HG03378 (cell line): ENCODE results near the gene GLRX5.

Source experiments
- ATAC-seq: cut with Tn5 transposase; IDR thresholded peaks from one replicate; pipeline ENCODE4 v1.9.1; 2021; ENCODE audit warnings: mild to moderate bottlenecking, moderate library complexity; ENCODE audit not compliant: unreplicated experiment

Gene GLRX5

DNA sequence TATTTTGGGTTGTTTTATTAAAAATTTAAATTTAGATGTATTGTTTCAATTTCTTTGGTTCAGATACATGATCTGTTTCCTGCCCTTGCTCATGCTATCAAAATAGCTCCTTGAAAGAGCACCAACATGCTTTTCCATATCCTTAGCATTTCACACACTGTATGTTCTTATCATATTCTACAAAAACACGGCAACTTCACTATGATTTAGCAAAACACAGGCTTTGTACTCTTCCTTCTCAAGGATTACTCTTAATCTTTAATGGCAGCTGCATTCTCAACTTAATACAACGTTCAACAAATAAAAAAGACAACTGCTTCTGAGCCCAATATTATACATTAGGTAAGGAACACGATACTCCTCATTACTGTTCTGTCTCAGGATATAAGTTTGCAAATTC, 2.9 kb upstream of the GLRX5 start:
- ATAC-seq, result no peak

DNA sequence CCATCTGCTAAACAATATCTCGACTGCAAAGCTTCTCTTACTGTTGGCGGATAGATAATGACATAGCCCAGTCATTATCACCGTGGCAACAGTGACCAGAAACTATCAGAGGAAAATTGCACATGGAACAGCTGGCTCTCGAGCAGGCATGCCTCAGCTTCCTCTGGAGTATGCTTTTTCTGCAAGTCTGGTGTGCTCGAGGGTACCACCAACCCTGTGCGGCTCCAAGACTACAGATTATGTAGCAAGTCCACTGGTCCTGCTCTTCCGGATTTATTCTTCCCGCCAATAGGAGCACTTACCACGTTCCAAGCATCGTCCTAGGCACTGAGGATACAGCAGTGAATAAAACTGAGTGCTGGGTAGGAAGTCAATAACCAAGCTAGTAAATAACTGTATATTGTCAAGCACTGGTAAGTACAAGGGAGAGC, 1.4 kb upstream of the GLRX5 start:
- ATAC-seq, result no peak

DNA sequence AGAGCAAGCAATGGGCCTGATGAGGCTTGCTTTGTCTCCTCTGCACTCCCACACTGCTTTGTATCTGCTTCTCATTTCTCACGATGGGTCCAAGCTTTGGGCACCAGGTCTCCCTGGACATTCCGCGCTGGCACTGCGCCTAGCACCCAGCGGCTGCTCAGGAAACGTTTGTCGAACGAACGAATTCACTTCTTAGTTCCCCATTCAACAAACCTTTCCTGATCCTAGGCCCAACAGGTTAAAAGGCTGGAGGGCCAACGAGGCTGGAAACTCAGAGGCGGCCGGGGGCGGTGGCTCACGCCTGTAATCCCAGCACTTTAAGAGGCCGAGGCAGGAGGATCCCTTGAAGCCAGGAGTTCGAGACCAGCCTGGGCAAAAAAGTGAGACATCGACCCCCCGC, 1.0 kb upstream of the GLRX5 start:
- ATAC-seq, result no peak

- no peak for ATAC-seq
Measured at GRCh38 chr14:95535226-95536021, 574 bp downstream of the GLRX5 start.

GRCh38 chr14:95536036-95536593, 1.3 kb downstream of the GLRX5 start:
- ATAC-seq, result no peak

DNA sequence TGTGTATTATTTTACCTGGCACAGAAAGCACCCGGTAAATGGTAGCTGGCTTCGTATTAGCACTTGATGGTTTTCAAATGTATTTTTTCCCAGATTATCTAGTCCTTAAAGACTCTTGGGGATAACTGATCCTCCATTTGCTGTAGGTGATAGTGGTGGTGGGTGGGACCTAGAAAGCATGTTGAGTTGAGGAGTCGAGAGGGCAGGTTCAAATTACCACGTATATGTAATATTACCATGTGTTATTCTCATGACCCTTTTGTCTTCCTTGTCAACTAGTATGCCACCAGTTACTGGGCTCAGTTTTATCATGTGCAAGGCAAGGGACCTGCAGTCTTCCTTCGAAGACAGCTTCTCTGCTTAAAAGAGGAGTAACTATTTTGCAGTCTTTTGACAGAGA, 1.8 kb downstream of the GLRX5 start:
- ATAC-seq, result no peak

DNA sequence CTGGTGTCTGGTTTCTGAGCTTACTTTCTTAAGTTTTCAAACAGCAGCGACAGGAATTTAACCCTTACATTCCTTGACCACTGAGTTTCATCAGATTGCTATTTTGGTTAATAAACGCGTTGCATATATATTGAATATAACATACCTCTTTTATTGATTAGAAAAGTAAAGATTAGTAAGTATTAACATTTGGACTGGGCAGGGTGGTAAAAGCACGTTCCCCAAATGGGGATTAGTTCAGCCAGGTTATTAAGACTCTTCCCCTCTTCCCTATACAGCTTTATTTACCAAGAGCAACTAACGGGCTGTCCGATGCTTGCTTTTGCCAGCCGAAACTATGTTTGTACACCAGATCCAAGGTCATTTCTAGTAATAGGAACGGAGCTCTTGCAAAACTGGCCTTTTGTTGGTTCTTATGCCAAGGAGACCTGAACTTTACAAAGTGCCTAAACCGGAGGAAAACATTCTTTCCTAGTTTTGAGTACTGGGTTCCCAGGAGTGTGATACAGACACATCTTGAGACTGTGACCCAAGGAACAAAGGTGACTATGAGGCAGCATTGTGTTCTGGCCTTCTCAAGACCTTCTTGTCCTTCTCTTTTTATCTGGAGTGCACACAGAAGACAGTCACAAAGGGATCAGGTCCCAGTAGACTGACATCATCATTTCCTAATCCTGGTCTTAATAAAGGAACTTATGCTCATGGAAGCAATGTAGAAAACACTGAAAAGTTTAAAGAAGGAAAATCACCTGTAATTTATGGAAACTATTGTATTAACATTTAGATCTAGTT, 2.6 kb downstream of the GLRX5 start:
- no peak for ATAC-seq

GRCh38 chr14:95538801-95539509, 4.1 kb downstream of the GLRX5 start:
- no peak for ATAC-seq

DNA sequence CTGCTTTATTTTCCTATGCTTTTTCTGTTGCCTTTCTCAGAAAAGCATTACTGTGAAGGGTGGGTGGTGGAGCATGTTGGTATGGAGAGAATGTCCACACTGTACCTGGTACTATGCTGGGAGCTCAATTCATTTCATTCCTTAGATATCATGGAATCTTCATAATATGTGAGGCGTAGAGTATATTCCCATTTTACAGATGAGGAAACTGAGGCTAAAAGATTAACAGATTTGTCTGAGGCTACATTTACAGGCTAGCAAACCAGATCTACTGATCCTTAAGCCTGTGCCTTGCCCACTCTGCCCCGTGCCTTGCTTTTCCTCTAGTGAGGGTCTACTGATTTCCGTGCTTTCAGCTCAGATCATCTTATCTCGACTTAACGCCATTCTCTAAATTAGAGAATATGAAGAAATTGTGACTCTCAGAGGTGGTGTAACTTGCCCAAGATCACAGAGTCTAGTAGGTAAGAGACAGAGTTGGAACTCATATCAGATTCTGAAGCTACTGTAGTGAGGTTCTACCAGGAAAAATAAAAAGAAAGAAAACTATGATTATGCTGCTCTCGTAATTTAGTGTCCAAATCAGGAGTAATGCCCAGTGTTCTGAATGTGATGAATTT, 5.5 kb downstream of the GLRX5 start:
- no peak for ATAC-seq

GRCh38 chr14:95541346-95541745, 6.5 kb downstream of the GLRX5 start:
- no peak for ATAC-seq

- no peak for ATAC-seq
Measured at GRCh38 chr14:95541932-95542930, 7.4 kb downstream of the GLRX5 start.

- ATAC-seq, result no peak
Measured at GRCh38 chr14:95543021-95543420, 8.2 kb downstream of the GLRX5 start.

DNA sequence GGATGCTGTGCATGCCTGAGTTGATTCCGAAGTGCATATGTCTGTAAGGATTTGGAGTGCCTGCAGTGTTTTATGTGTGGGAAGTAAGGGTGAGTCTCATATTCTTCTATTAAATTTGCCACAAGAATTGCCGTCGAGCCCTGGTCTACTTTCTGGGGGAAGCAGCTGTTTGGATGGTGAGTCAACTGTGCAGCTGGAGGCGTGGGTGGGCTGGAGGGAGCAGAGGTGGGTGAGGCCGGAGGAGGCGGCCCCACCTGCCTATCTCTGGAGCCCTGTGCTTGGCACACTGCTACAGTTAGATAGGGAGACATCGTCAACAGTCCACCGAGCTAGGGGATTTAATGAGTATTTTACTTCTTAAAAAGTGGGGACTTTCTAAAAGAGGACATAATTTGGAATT, 9.7 kb downstream of the GLRX5 start:
- no peak for ATAC-seq

GRCh38 chr14:95545515-95546168, 10.8 kb downstream of the GLRX5 start:
- no peak for ATAC-seq

GRCh38 chr14:95547272-95547625, 12.4 kb downstream of the GLRX5 start:
- no peak for ATAC-seq

DNA sequence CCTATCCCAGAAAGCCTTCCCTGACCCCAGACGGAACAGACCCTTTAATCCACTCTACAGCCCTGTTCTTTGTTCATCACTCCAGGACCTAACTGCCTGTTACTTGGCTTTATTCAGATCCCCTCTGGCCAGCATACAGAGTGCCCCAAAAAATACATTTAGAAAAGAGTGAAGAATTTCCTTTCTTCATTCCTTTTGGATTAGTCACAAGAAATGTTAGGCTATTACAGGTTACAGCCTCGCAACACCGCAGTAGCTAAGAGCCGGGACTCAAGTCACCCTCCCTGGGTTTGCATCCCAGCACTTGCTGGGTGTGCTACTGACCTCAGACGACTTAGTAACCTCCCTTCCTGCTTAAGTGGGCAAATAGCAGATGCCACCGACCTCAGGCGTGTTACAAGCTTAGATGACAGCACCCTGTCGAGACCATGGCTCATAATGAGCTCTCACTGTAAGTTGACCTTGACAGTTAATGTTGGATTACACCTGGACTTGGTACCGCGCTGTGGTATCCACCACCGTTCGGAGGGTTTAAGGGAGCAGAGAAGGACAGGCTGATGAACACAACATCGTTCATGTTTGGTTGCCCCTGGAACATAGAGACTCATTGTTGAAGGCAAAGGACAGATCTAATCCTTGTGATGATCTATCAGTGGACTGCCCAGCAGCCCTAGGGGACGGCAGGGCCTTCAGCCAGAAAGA, 12.9 kb downstream of the GLRX5 start:
- ATAC-seq, result no peak

DNA sequence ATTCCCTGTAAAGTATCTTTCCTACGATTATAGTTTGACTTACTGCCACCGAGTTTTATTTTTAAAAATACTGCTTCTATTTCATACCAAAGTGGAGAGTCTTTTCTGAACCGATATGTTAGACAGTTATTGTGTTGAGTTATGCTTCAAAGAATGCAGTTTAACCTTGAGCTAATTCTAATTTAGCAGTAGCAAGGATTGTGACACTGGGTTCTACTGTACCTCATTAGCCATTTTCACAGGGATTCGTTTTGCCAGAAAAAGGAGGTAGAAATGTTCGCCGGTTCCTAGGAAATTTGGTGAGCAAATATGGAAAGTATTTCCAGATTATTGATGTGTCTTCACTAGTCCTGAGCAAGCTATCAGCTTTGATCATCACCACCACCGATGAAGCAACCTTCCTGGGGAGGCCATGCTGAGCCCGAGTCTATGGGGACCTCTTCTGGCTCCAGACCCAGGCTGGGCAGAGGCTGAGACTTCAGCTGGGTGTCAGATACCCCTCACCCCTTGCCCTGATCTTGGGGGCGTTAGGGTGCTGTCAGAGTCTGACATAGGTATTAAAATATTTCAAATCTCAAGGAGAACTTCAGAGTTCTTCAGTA, 13.6 kb downstream of the GLRX5 start:
- no peak for ATAC-seq
